ENCODE results near the gene ADAM12. TPM values are rescaled to one million over a fixed set of nuclear protein-coding genes. Genes with fewer than 3 reads are reported as not detected.

Gene ADAM12
- total RNA-seq, 1 donor from 2014 or later = not detected

- Histone ChIP-seq H3K9me3 (no peaks in the 10 kb centered on the region), H3K36me3 (no peaks in the 10 kb centered on the region), H3K27me3 (no peaks in the 10 kb centered on the region), H3K4me1 (no peaks in the 10 kb centered on the region), H3K4me3 (no peak overlapping the region), H3K27ac (no peak overlapping the region)
- intact Hi-C loops (cut with DNase I) = no loop called here
- no peak for TF ChIP-seq CTCF (IDR thresholded peaks at IDR 0.05)
- no peak for DNase-seq (ENCODE audit: low spot score in 2 of 2)
Observed at GRCh38 chr10:126397156-126397555, 8.9 kb upstream of the ADAM12 start.

GRCh38 chr10:126394948-126395347 lies 6.7 kb upstream of the ADAM12 start:
- no peaks in the 10 kb centered on the region for H3K27me3 ChIP-seq
- no peak overlapping the region for H3K4me3 ChIP-seq
- no peaks in the 10 kb centered on the region for H3K36me3 ChIP-seq
- no peak overlapping the region for H3K27ac ChIP-seq
- no peaks in the 10 kb centered on the region for H3K4me1 ChIP-seq
- DNase-seq (ENCODE audit: low spot score in 2 of 2) = no peak
- H3K9me3 ChIP-seq = no peaks in the 10 kb centered on the region
- intact Hi-C loops (cut with DNase I) = no loop called here
- no peak for TF ChIP-seq CTCF (IDR thresholded peaks at IDR 0.05)

- H3K27me3 ChIP-seq = no peaks in the 10 kb centered on the region
- DNase-seq (ENCODE audit: low spot score in 2 of 2) = no peak
- no peak overlapping the region for H3K4me3 ChIP-seq
- TF ChIP-seq CTCF (IDR thresholded peaks at IDR 0.05) = no peak
- no peaks in the 10 kb centered on the region for H3K9me3 ChIP-seq
- H3K36me3 ChIP-seq = no peaks in the 10 kb centered on the region
- H3K4me1 ChIP-seq = no peaks in the 10 kb centered on the region
- intact Hi-C loops (cut with DNase I) = no loop called here
- no peak overlapping the region for H3K27ac ChIP-seq
Observed at GRCh38 chr10:126393076-126393475, 4.8 kb upstream of the ADAM12 start.

- Histone ChIP-seq H3K9me3 (no peaks in the 10 kb centered on the region), H3K4me1 (peaks cover 0 to 3% of the 10 kb centered on the region in 2 donors)
- no peak for DNase-seq (ENCODE audit: low spot score in 2 of 2)
Observed at GRCh38 chr10:126392469-126392868, 4.2 kb upstream of the ADAM12 start.

GRCh38 chr10:126392068-126392467 lies 3.8 kb upstream of the ADAM12 start:
- TF ChIP-seq CTCF (IDR thresholded peaks at IDR 0.05) = no peak
- Histone ChIP-seq H3K4me3 (no peak overlapping the region), H3K9me3 (no peaks in the 10 kb centered on the region), H3K36me3 (no peaks in the 10 kb centered on the region), H3K27me3 (no peaks in the 10 kb centered on the region), H3K27ac (no peak overlapping the region), H3K4me1 (peaks cover 0 to 5% of the 10 kb centered on the region in 2 donors)
- no peak for DNase-seq (ENCODE audit: low spot score in 2 of 2)
- intact Hi-C loops (cut with DNase I) = no loop called here

More at GRCh38 chr10:126392469-126392868, 4.2 kb upstream of the ADAM12 start:
- intact Hi-C loops (cut with DNase I) = no loop called here
- TF ChIP-seq CTCF (IDR thresholded peaks at IDR 0.05) = no peak
- Histone ChIP-seq H3K27ac (no peak overlapping the region), H3K4me3 (no peak overlapping the region), H3K36me3 (no peaks in the 10 kb centered on the region), H3K27me3 (no peaks in the 10 kb centered on the region)

Measured in ascending aorta (tissue), 2 donors.